Coronary artery (tissue), 2 donors: ENCODE results near the gene CELA2A.

ENCODE experiments used
- DNase-seq: peaks from one replicate; pipeline ENCODE4 v3.0.0-alpha.2; 2017; ENCODE audit warnings: low spot score
- H3K27ac ChIP-seq, 2 donors: fragments of 200-600 bp; sonication (generic); one replicate each; pipeline ENCODE4 v1.5.1; 2016 to 2019
- H3K4me3 ChIP-seq: fragments of 200-600 bp; sonication (generic); 2 replicates; pipeline ENCODE4 v1.5.1; 2016; ENCODE audit warnings: mild to moderate bottlenecking, moderate library complexity
- CTCF ChIP-seq: fragments of 200-600 bp; sonication (generic); IDR thresholded peaks from one replicate; pipeline ENCODE4 v1.5.1; 2019; ENCODE audit warnings: antibody characterized with exemption

Gene CELA2A

GRCh38 chr1:15445390-15446122 is 11.0 kb upstream of the CELA2A start:
- DNase-seq, result no peak
- H3K27ac ChIP-seq, result no peak overlapping the region
- no peak overlapping the region for H3K4me3 ChIP-seq
- no peak for TF ChIP-seq CTCF

DNA sequence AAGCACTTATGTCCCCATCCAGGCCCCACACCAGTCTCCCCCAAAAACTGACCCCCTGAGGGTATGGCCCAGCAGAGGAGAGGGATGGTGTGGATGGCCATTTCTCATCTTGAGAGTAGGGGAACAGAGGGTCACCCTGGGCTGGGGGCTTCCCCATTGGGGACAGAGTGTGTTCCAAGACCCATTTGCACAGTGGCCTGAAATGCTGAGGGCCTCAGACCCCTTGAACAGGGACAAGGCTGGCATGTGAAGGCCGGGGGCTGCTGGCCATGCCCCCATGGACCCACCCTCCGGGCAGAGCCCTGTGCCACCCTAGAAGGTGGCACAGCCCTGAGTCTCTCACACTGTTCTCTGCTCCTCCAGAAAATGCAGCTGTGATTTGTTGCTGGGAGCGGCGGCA is 10.3 kb upstream of the CELA2A start:
- Histone ChIP-seq H3K27ac (no peak overlapping the region), H3K4me3 (no peak overlapping the region)
- TF ChIP-seq CTCF, result no peak
- no peak for DNase-seq

DNA sequence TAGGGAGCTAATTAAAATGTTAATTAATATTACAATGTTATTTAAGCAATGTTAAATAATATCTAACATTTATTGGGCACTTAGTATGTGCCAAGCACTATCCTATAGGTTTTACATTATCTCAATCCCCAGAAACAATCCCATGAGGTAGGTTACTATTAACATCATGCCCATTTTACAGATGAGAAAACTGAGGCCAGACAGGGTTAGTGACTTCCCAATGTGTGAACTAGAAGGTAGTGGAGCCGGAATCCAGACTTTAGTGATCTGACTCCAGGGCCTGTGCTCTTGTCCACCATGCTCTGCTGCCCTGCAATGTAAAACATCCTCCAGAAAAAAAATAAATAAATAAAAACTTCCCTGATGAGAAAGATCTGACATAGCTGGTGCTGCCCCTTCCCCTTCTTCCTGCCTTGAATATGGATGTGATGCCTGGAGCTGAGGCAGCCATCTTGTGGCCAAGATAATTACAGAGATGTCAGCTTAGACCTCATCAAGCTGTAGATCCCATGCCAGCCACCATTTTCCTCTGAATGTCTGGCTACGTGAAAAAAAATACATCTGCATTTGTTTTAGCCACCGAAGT is 7.6 kb upstream of the CELA2A start:
- Histone ChIP-seq H3K4me3 (no peak overlapping the region), H3K27ac (no peak overlapping the region)
- no peak for TF ChIP-seq CTCF
- no peak for DNase-seq

DNA sequence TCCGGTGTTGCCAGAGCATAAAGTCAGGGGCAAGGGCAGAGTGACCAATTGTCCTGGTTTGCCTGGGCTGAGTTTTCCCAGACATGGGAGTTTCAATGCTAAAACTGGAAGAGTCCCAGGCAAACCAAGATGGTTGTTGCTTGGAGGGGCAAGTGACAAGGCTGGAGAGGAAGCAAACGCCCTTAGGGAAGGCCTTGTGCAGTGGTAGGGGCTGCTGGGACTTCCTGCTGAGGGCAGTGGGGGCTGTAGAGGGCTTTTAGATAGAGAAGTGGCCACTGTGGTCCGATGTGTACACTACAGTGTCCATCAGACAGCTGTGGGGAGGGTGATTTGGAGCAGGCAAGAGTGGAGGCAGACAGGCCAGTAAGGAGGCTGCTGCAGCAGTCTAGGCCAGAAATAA is 7.0 kb upstream of the CELA2A start:
- TF ChIP-seq CTCF, result no peak

GRCh38 chr1:15451014-15451722 is 5.4 kb upstream of the CELA2A start:
- no peak for DNase-seq
- no peak for TF ChIP-seq CTCF
- no peak overlapping the region for H3K4me3 ChIP-seq
- no peak overlapping the region for H3K27ac ChIP-seq

More for the DNA sequence above, 7.0 kb upstream of the CELA2A start:
- Histone ChIP-seq H3K27ac (no peak overlapping the region), H3K4me3 (no peak overlapping the region)
- DNase-seq, result no peak

GRCh38 chr1:15452216-15452615 is 4.3 kb upstream of the CELA2A start:
- Histone ChIP-seq H3K27ac (no peak overlapping the region), H3K4me3 (no peak overlapping the region)
- DNase-seq, result no peak
- no peak for TF ChIP-seq CTCF
